OCI-LY7 (cell line): ENCODE data around the gene KCNQ1. TPM values are rescaled to one million over a fixed set of nuclear protein-coding genes. Genes with fewer than 3 reads are reported as not detected.

Source experiments
- BruUV-seq: library from RNA; stranded (reverse); fragments of 400-500 nt; replicated peaks from 2 replicates; lab custom pipeline; 2021; lab: Mats Ljungman, UMichigan
- CTCF ChIA-PET: fragments of 300-600 bp; sonication (Branson Sonifier 250); formaldehyde crosslinking; loops from one replicate; lab custom pipeline; 2022; ENCODE audit warnings: antibody characterized with exemption; ENCODE audit not compliant: unreplicated experiment; lab: Charles Lee
- POLR2A ChIA-PET: fragments of 300-600 bp; sonication (Branson Sonifier 250); formaldehyde crosslinking; loops from one replicate; lab custom pipeline; 2022; ENCODE audit warnings: antibody characterized with exemption; lab: Charles Lee
- DNase-seq: peaks from one replicate; pipeline ENCODE4 v3.0.0-alpha.2; 2015; ENCODE audit warnings: low spot score
- H2AFZ ChIP-seq: fragments of 200-600 bp; sonication (generic), shearing (Covaris generic); 2 replicates; pipeline ENCODE4 v1.6.1; 2014; ENCODE audit warnings: mild to moderate bottlenecking, antibody characterized with exemption, low read length, moderate library complexity
- H3K27ac ChIP-seq: fragments of 200-600 bp; sonication (generic); 2 replicates; pipeline ENCODE4 v1.5.1; 2014; ENCODE audit warnings: mixed run types, low read depth, mild to moderate bottlenecking, moderate library complexity, low read length, inconsistent platforms; ENCODE audit not compliant: poor library complexity, severe bottlenecking
- H3K36me3 ChIP-seq: fragments of 200-600 bp; sonication (generic); 2 replicates; pipeline ENCODE4 v1.6.1; 2014; ENCODE audit warnings: mild to moderate bottlenecking, antibody characterized with exemption, low read length, moderate library complexity, mixed read lengths; ENCODE audit not compliant: insufficient read depth
- H3K4me1 ChIP-seq: fragments of 200-600 bp; sonication (generic); 2 replicates; pipeline ENCODE4 v1.5.1; 2014; ENCODE audit warnings: mild to moderate bottlenecking, low read length; ENCODE audit not compliant: insufficient read depth, poor library complexity, severe bottlenecking
- H3K4me2 ChIP-seq: fragments of 200-600 bp; sonication (generic); 2 replicates; pipeline ENCODE4 v1.6.1; 2014; ENCODE audit warnings: mild to moderate bottlenecking, low read length
- H3K4me3 ChIP-seq: fragments of 200-600 bp; sonication (generic); 2 replicates; pipeline ENCODE4 v1.5.1; 2014; ENCODE audit warnings: mild to moderate bottlenecking, low read depth, low read length; ENCODE audit not compliant: poor library complexity, severe bottlenecking
- H3K79me2 ChIP-seq: fragments of 200-600 bp; sonication (generic); 2 replicates; pipeline ENCODE4 v1.6.1; 2016; ENCODE audit warnings: low read depth, mild to moderate bottlenecking, low read length, moderate library complexity, mixed read lengths; ENCODE audit not compliant: insufficient read depth
- H3K9me2 ChIP-seq: fragments of 200-600 bp; sonication (generic); 2 replicates; pipeline ENCODE4 v1.6.1; 2016; ENCODE audit warnings: mild to moderate bottlenecking, low read length, mixed read lengths; ENCODE audit not compliant: insufficient read depth
- H3K9me3 ChIP-seq: fragments of 200-600 bp; sonication (generic); 2 replicates; pipeline ENCODE4 v1.6.1; 2014; ENCODE audit warnings: mild to moderate bottlenecking, mixed run types, low read length, mixed read lengths
- H4K20me1 ChIP-seq: fragments of 200-600 bp; sonication (generic); 2 replicates; pipeline ENCODE4 v1.6.1; 2014; ENCODE audit warnings: mild to moderate bottlenecking, antibody characterized with exemption, low read length, moderate library complexity, mixed read lengths; ENCODE audit not compliant: insufficient read depth
- CTCF ChIP-seq: fragments of 200-600 bp; sonication (generic); conservative IDR thresholded peaks from 2 replicates; pipeline ENCODE4 v1.5.1; 2014; ENCODE audit warnings: mild to moderate bottlenecking, antibody characterized with exemption, low read length, moderate library complexity, mixed read lengths
- EZH2phosphoT487 ChIP-seq: fragments of 200-600 bp; sonication (generic); IDR thresholded peaks from 2 replicates; pipeline ENCODE4 v1.6.1; 2018; ENCODE audit warnings: low read depth, borderline replicate concordance, mild to moderate bottlenecking, mixed run types, antibody characterized with exemption, low read length, moderate library complexity, mixed read lengths
- intact Hi-C: fragments of 100-400 bp; cut with micrococcal nuclease; formaldehyde crosslinking; loops from one replicate; pipeline ENCODE4 v1.10.0; 2022; ENCODE audit not compliant: unreplicated experiment
- total RNA-seq, 2 experiments: library from RNA; depleted of rRNA in 1 of 2; stranded (reverse); fragments of >200 nt in 1 of 2; shearing (Covaris generic) in 1 of 2; gene quantifications; 2 replicates each; pipeline ENCODE4 v1.2.3, GENCODE V29; 2014 to 2022

KCNQ1 gene
- total RNA-seq, 2 experiments from 2014 or later, result 0.22 to 1.3 TPM

- CTCF ChIA-PET, result no interaction called here
- Histone ChIP-seq H3K27ac (no peak overlapping the region), H3K36me3 (no peaks in the 10 kb centered on the region), H4K20me1 (no peaks in the 10 kb centered on the region), H3K4me3 (no peak overlapping the region), H3K9me3 (no peaks in the 10 kb centered on the region), H3K9me2 (no peaks in the 10 kb centered on the region), H3K4me2 (no peak overlapping the region), H3K79me2 (no peaks in the 10 kb centered on the region), H2AFZ (no peak overlapping the region), H3K4me1 (no peaks in the 10 kb centered on the region)
- TF ChIP-seq EZH2phosphoT487 (no peak), CTCF (no peak)
- intact Hi-C loops, result no loop called here
- no peak for DNase-seq
- BruUV-seq, result no TSS peak
- POLR2A ChIA-PET, result no interaction called here
These were observed 333.2 kb downstream of the KCNQ1 start for GRCh38 chr11:2777871-2778629.

GRCh38 chr11:2778630-2779498 lies 334.1 kb downstream of the KCNQ1 start:
- H3K9me3 ChIP-seq, result no peaks in the 10 kb centered on the region
- no peak for DNase-seq
- TF ChIP-seq EZH2phosphoT487 (no peak), CTCF (no peak)
- H3K79me2 ChIP-seq, result no peaks in the 10 kb centered on the region
- ChIA-PET POLR2A (no interaction called here), CTCF (no interaction called here)
- no peak overlapping the region for H3K4me2 ChIP-seq
- H3K36me3 ChIP-seq, result no peaks in the 10 kb centered on the region
- no peak overlapping the region for H3K4me3 ChIP-seq
- no peaks in the 10 kb centered on the region for H4K20me1 ChIP-seq
- H2AFZ ChIP-seq, result no peak overlapping the region
- no peaks in the 10 kb centered on the region for H3K9me2 ChIP-seq
- intact Hi-C loops, result no loop called here
- no peak overlapping the region for H3K27ac ChIP-seq
- BruUV-seq, result no TSS peak
- no peaks in the 10 kb centered on the region for H3K4me1 ChIP-seq
